Esophagus squamous epithelium (tissue), 5 donors: ENCODE results near the gene WNT7B. TPM values are rescaled to one million over a fixed set of nuclear protein-coding genes. Genes with fewer than 3 reads are reported as not detected.

Experiments used
- DNase-seq: peaks from one replicate; lab custom pipeline; 2025; lab: John Stamatoyannopoulos, UW
- H3K27ac ChIP-seq, 4 donors: fragments of 200-600 bp; sonication (generic); one replicate each; pipeline ENCODE4 v1.5.1; 2016 to 2019; ENCODE audit warnings: mild to moderate bottlenecking in 1 of 4
- H3K27me3 ChIP-seq, 4 donors: fragments of 200-600 bp; sonication (generic); 1 replicate in 3 of 4; 2 replicates in 1 of 4; pipeline versions ENCODE4 v1.5.1 to v1.6.0; 2017 to 2021; ENCODE audit warnings: antibody characterized with exemption in 1 of 4
- H3K36me3 ChIP-seq, 3 donors: fragments of 200-600 bp; sonication (generic); one replicate each; pipeline ENCODE4 v1.5.1; 2016 to 2019
- H3K4me1 ChIP-seq, 3 donors: fragments of 200-600 bp; sonication (generic); one replicate each; pipeline ENCODE4 v1.5.1; 2017 to 2019
- H3K4me3 ChIP-seq, 4 donors: fragments of 200-600 bp; sonication (generic); 1 replicate in 3 of 4; 2 replicates in 1 of 4; pipeline ENCODE4 v1.5.1; 2016 to 2019; ENCODE audit warnings: mild to moderate bottlenecking in 2 of 4, moderate library complexity in 1 of 4
- H3K9me3 ChIP-seq, 3 donors: fragments of 200-600 bp; sonication (generic); one replicate each; pipeline ENCODE4 v1.5.1; 2016 to 2019
- CTCF ChIP-seq, 6 experiments: fragments of 450-650 bp in 4 of 6; fragments of 200-600 bp in 2 of 6; sonication (generic) in 2 of 6; IDR thresholded peaks; one replicate each; pipeline ENCODE4 v1.5.1; 2016 to 2019; ENCODE audit warnings: antibody characterized with exemption in 6 of 6, mild to moderate bottlenecking in 4 of 6, moderate library complexity in 4 of 6
- POLR2A ChIP-seq, 4 donors: fragments of 450-650 bp; IDR thresholded peaks; one replicate each; pipeline ENCODE4 v1.6.1; 2017; ENCODE audit warnings: antibody characterized with exemption in 4 of 4, mild to moderate bottlenecking in 4 of 4, moderate library complexity in 3 of 4
- WGBS, 2 donors: methylation state at CpG; one replicate each; pipeline ENCODE4 v1.1.5; 2018; 5-methylcytosine and 5-hydroxymethylcytosine counted together
- intact Hi-C: fragments of 100-400 bp; cut with DNase I; formaldehyde crosslinking; loops from one replicate; pipeline ENCODE4 v1.15.0; 2022
- total RNA-seq, 4 donors: library from RNA; depleted of rRNA; stranded (reverse); fragments of >200 nt; gene quantifications; one replicate each; pipeline ENCODE4 v1.1.0, GENCODE V29; 2016
- donor health status: DM: yes; HTN: yes; CAD: no.

WNT7B gene
- total RNA-seq, 4 donors from 2014 or later, result 10.6 to 27.0 (median 16.1) TPM

GRCh38 chr22:45960477-45961386 is 16.2 kb downstream of the WNT7B start:
- DNase-seq, result no peak
- no peaks in the 10 kb centered on the region for H3K36me3 ChIP-seq
- H3K9me3 ChIP-seq, result no peaks in the 10 kb centered on the region
- H3K27ac ChIP-seq, result no peak overlapping the region
- H3K4me3 ChIP-seq, result no peak overlapping the region
- TF ChIP-seq CTCF (IDR thresholded peaks at IDR 0.05) (no peak), POLR2A (IDR thresholded peaks at IDR 0.05) (no peak)
- H3K4me1 ChIP-seq, result peaks cover 0 to 5% (median 0%) of the 10 kb centered on the region in 3 donors
- peaks cover 0 to 22% (median 0%) of the 10 kb centered on the region in 4 donors for H3K27me3 ChIP-seq
- intact Hi-C loops, result no loop called here
- 78 to 93% methylated on average over 5 to 14 of the region's 23 CpGs for WGBS, 2 donors

- Histone ChIP-seq H3K36me3 (no peaks in the 10 kb centered on the region), H3K4me1 (peaks cover 0 to 13% (median 0%) of the 10 kb centered on the region in 3 donors), H3K4me3 (no peak overlapping the region), H3K27ac (no peak overlapping the region), H3K27me3 (peaks cover 0 to 21% (median 0%) of the 10 kb centered on the region in 4 donors), H3K9me3 (no peaks in the 10 kb centered on the region)
- DNase-seq, result no peak
- TF ChIP-seq CTCF (IDR thresholded peaks at IDR 0.05) (no peak), POLR2A (IDR thresholded peaks at IDR 0.05) (no peak)
- 79% methylated on average over 6 of the region's 18 CpGs; no CpG with 5 or more reads in 1 of the 2 donors for WGBS, 2 donors
- intact Hi-C loops, result no loop called here
Measured at GRCh38 chr22:45959719-45960476, 17.1 kb downstream of the WNT7B start.

- 83% methylated on average over 11 of the region's 16 CpGs; no CpG with 5 or more reads in 1 of the 2 donors for WGBS, 2 donors
Measured at GRCh38 chr22:45958971-45959370, 18.0 kb downstream of the WNT7B start.

GRCh38 chr22:45957826-45958225 is 19.1 kb downstream of the WNT7B start:
- Histone ChIP-seq H3K9me3 (no peaks in the 10 kb centered on the region), H3K4me3 (no peak overlapping the region), H3K27me3 (peaks cover 0 to 33% (median 0%) of the 10 kb centered on the region in 4 donors), H3K27ac (no peak overlapping the region), H3K4me1 (peaks cover 0 to 17% (median 0%) of the 10 kb centered on the region in 3 donors), H3K36me3 (no peaks in the 10 kb centered on the region)
- intact Hi-C loops, result no loop called here
- TF ChIP-seq CTCF (IDR thresholded peaks at IDR 0.05) (no peak), POLR2A (IDR thresholded peaks at IDR 0.05) (no peak)
- WGBS, 2 donors, result 85 to 86% methylated on average over 5 to 6 of the region's 10 CpGs
- DNase-seq, result no peak

More at GRCh38 chr22:45958971-45959370, 18.0 kb downstream of the WNT7B start:
- intact Hi-C loops, result no loop called here
- Histone ChIP-seq H3K9me3 (no peaks in the 10 kb centered on the region), H3K4me1 (peaks cover 0 to 17% (median 0%) of the 10 kb centered on the region in 3 donors), H3K27me3 (peaks cover 0 to 26% (median 0%) of the 10 kb centered on the region in 4 donors), H3K27ac (no peak overlapping the region), H3K36me3 (no peaks in the 10 kb centered on the region), H3K4me3 (no peak overlapping the region)
- no peak for DNase-seq
- TF ChIP-seq POLR2A (IDR thresholded peaks at IDR 0.05), result no peak
- TF ChIP-seq CTCF (IDR thresholded peaks at IDR 0.05), result no peak
